Cardiac fibroblast (primary cell): ENCODE data around the gene GATB.
"Not testable (repeated sequence)": the region's sequence is repeated elsewhere in the genome, so short reads cannot be mapped to it uniquely, and the experiment has no call there.

ENCODE experiments used
- DNase-seq, 2 donors: peaks; one replicate each; pipeline versions ENCODE4 v3.0.0 to v3.0.0-alpha.2; 2010; ENCODE audit warnings: low read depth in 2 of 2
- H3K4me3 ChIP-seq, 2 donors: replicated peaks in 1 of 2; 1 replicate in 1 of 2; 2 replicates in 1 of 2; pipeline ENCODE4 v1.5.1; 2011; ENCODE audit warnings: low read depth in 2 of 2, low read length in 2 of 2, mild to moderate bottlenecking in 2 of 2, moderate library complexity in 1 of 2
- TF ChIP-seq, protein P1 (sequence below): IDR thresholded peaks from one replicate; pipeline ENCODE4 v1.5.1; 2011; ENCODE audit warnings: low read depth, mild to moderate bottlenecking, low read length, inconsistent platforms

GATB gene

DNA sequence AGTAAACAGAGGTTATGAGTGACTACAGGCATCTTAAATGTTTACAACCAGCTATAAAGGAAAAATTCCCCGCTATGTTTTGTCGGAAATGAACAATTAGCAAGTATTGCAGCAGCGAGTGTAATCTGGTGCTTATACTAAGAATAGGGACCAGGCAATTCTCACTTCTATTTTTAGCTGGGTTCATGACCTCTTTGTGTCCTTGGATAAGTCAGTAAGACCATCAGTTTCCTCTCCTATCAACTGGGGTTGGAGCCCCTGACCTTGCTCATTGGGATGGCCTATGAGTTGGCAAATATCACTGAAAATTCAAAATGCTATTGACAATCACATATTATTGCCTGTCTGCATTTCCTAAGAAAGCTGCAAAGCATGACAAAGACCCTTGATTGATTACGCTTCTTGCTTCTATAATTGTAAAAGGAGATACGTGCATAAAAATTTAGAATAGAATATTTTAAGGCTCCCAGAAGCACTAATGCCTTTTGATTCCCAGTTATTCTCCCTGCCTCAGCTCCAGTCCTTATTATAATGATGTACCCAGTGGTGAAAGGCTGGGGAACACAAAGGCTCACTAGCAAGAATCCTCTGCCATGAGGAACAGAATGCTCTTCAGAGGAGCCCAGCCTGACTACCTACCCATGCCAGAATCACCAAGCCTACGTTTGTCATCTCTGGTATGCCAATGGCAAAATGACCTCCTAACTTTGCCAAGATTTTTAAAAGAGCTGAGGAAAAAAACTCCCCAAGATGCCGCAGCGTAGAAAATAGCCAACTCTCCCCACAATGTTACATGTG, 21.9 kb downstream of the GATB start:
- no peak for DNase-seq
- TF ChIP-seq, protein P1, sequence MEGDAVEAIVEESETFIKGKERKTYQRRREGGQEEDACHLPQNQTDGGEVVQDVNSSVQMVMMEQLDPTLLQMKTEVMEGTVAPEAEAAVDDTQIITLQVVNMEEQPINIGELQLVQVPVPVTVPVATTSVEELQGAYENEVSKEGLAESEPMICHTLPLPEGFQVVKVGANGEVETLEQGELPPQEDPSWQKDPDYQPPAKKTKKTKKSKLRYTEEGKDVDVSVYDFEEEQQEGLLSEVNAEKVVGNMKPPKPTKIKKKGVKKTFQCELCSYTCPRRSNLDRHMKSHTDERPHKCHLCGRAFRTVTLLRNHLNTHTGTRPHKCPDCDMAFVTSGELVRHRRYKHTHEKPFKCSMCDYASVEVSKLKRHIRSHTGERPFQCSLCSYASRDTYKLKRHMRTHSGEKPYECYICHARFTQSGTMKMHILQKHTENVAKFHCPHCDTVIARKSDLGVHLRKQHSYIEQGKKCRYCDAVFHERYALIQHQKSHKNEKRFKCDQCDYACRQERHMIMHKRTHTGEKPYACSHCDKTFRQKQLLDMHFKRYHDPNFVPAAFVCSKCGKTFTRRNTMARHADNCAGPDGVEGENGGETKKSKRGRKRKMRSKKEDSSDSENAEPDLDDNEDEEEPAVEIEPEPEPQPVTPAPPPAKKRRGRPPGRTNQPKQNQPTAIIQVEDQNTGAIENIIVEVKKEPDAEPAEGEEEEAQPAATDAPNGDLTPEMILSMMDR = no peak
- no peak overlapping the region for H3K4me3 ChIP-seq

DNA sequence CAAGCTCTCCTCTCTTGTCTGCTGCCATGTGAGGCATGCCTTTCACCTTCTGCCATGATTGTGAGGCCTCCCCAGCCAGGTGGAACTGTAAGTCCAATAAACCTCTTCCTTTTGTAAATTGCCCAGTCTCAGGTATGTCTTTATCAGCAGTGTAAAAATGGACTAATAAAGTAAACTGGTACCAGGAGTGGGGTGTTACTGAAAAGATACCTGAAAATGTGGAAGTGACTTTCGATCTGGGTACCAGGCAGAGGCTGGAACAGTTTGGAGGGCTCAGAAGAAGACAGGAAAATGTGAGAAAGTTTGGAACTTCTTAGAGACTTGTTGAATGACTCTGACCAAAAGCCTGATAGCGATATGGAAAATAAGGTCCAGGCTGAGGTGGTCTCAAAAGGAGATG, 24.0 kb downstream of the GATB start:
- DNase-seq, H3K4me3 ChIP-seq: not testable (repeated sequence)

DNA sequence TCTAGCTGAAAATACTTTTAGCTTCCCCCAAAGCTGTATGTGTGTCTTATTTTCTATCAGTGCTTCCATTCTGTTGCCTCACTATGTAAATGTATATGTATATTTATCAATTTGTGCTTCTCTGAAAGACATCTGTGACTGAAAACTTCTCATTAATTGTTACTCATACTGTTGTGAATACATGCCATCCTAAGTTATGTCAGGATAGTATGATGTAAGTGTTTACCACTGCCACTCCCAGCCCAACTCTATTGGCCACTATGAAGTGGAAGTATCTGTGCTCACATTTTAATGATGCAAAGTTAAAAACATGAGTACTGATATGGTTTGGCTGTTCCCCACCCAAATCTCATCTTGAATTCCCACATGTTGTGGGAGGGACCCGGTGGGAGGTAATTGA, 24.4 kb downstream of the GATB start:
- no peak overlapping the region for H3K4me3 ChIP-seq

GRCh38 chr4:151731670-151732069, 29.1 kb downstream of the GATB start:
- DNase-seq, H3K4me3 ChIP-seq: not testable (repeated sequence)

More for the DNA sequence above, 24.4 kb downstream of the GATB start:
- no peak for DNase-seq
- TF ChIP-seq, protein P1 = no peak

GRCh38 chr4:151729731-151730559, 30.9 kb downstream of the GATB start:
- no peak for DNase-seq
- TF ChIP-seq, protein P1 = no peak
- H3K4me3 ChIP-seq = no peak overlapping the region

DNA sequence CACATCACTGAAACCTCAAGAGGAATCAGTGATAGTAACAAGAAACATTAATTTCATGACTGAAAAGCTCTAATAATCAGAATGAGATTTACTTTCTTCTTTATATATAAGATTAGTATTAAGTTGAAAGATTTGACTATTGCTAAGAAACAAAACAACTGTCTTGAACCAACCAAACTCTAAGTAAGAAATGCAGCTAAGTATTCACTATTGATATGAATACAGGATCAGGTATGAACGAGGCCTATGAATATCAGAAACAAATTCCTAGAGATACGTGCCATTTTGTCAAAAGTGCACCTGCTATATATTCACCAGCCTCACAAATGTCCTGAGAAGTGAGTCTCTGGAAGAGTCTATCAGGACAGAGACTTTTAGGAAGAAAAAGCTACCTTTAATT, 32.1 kb downstream of the GATB start:
- TF ChIP-seq, protein P1 = no peak
- no peak for DNase-seq
- no peak overlapping the region for H3K4me3 ChIP-seq

GRCh38 chr4:151728006-151728405, 32.8 kb downstream of the GATB start:
- TF ChIP-seq, protein P1 = no peak
- DNase-seq = peak in 1 of 2 donors; percentile 8
- H3K4me3 ChIP-seq = no peak overlapping the region
